H9 (cell line): ENCODE data around the gene ANKRD52. TPM values are rescaled to one million over a fixed set of nuclear protein-coding genes. Genes with fewer than 3 reads are reported as not detected.

ENCODE experiments used
- DNase-seq: peaks from one replicate; pipeline ENCODE4 v3.0.0-alpha.2; 2017
- H2AFZ ChIP-seq: one replicate; pipeline ENCODE4 v1.6.1; 2013; ENCODE audit warnings: mild to moderate bottlenecking, low read length, control low read depth, moderate library complexity
- H2AK5ac ChIP-seq: 2 replicates; pipeline ENCODE4 v1.6.1; 2013; ENCODE audit warnings: low read length, control low read depth, mixed read lengths; ENCODE audit not compliant: insufficient read length
- H2BK120ac ChIP-seq: one replicate; pipeline ENCODE4 v1.6.1; 2013; ENCODE audit warnings: low read depth, mild to moderate bottlenecking, low read length, control low read depth, inconsistent platforms; ENCODE audit not compliant: poor library complexity, severe bottlenecking
- H2BK12ac ChIP-seq: 2 replicates; pipeline ENCODE4 v1.6.1; 2013; ENCODE audit warnings: low read length, control low read depth, mixed read lengths, low read depth; ENCODE audit not compliant: insufficient read length
- H2BK15ac ChIP-seq: 2 replicates; pipeline ENCODE4 v1.6.1; 2013; ENCODE audit warnings: low read depth, low read length, control low read depth
- H2BK20ac ChIP-seq: one replicate; pipeline ENCODE4 v1.6.1; 2013; ENCODE audit warnings: low read depth, mild to moderate bottlenecking, low read length, control low read depth, inconsistent platforms; ENCODE audit not compliant: poor library complexity, severe bottlenecking
- H2BK5ac ChIP-seq: 2 replicates; pipeline ENCODE4 v1.6.1; 2013; ENCODE audit warnings: low read length, control low read depth, mixed read lengths; ENCODE audit not compliant: insufficient read length
- H3K14ac ChIP-seq: 2 replicates; pipeline ENCODE4 v1.6.1; 2013; ENCODE audit warnings: low read length, control low read depth; ENCODE audit not compliant: insufficient read depth
- H3K18ac ChIP-seq: 2 replicates; pipeline ENCODE4 v1.6.1; 2013; ENCODE audit warnings: low read depth, mild to moderate bottlenecking, mixed read lengths, low read length, control low read depth; ENCODE audit not compliant: insufficient read length
- H3K23ac ChIP-seq: 2 replicates; pipeline ENCODE4 v1.6.1; 2013; ENCODE audit warnings: low read length, control low read depth, mixed read lengths, low read depth; ENCODE audit not compliant: insufficient read length
- H3K23me2 ChIP-seq: 2 replicates; pipeline ENCODE4 v1.6.1; 2013; ENCODE audit warnings: low read depth, mild to moderate bottlenecking, mixed read lengths, low read length, control low read depth; ENCODE audit not compliant: insufficient read length, poor library complexity, severe bottlenecking
- H3K27ac ChIP-seq: 2 replicates; pipeline ENCODE4 v1.5.1; 2013; ENCODE audit warnings: low read length, control low read depth, mixed read lengths, low read depth; ENCODE audit not compliant: insufficient read length
- H3K27me3 ChIP-seq: 2 replicates; pipeline ENCODE4 v1.6.1; 2013; ENCODE audit warnings: low read length, control low read depth, inconsistent platforms; ENCODE audit not compliant: insufficient read depth
- H3K4ac ChIP-seq: 2 replicates; pipeline ENCODE4 v1.6.1; 2013; ENCODE audit warnings: low read depth, mild to moderate bottlenecking, control low read depth, inconsistent platforms, low read length, moderate library complexity
- H3K4me1 ChIP-seq: 2 replicates; pipeline ENCODE4 v1.6.1; 2013; ENCODE audit warnings: low read length, control low read depth, inconsistent platforms; ENCODE audit not compliant: insufficient read depth
- H3K4me2 ChIP-seq: 2 replicates; pipeline ENCODE4 v1.6.1; 2013; ENCODE audit warnings: low read length, control low read depth, mixed read lengths; ENCODE audit not compliant: insufficient read length, insufficient read depth
- H3K56ac ChIP-seq: 2 replicates; pipeline ENCODE4 v1.6.1; 2013; ENCODE audit warnings: low read depth, mild to moderate bottlenecking, mixed read lengths, low read length, control low read depth; ENCODE audit not compliant: insufficient read length
- H3K79me1 ChIP-seq: 2 replicates; pipeline ENCODE4 v1.6.1; 2013; ENCODE audit warnings: low read depth, mild to moderate bottlenecking, moderate library complexity, low read length, control low read depth, inconsistent platforms; ENCODE audit not compliant: insufficient read depth, poor library complexity, severe bottlenecking
- H3K79me2 ChIP-seq: 2 replicates; pipeline ENCODE4 v1.6.1; 2013; ENCODE audit warnings: low read length, control low read depth, inconsistent platforms; ENCODE audit not compliant: insufficient read depth
- H3K9ac ChIP-seq: 2 replicates; pipeline ENCODE4 v1.6.1; 2013; ENCODE audit warnings: low read length, control low read depth, mixed read lengths; ENCODE audit not compliant: insufficient read length; ENCODE audit errors: extremely low read depth
- H3K9me3 ChIP-seq: one replicate; pipeline ENCODE4 v1.6.1; 2013; ENCODE audit warnings: low read depth, low read length, inconsistent platforms; ENCODE audit not compliant: control insufficient read depth
- H3T11ph ChIP-seq: one replicate; pipeline ENCODE4 v1.6.1; 2013; ENCODE audit warnings: mild to moderate bottlenecking, low read length, control low read depth, inconsistent platforms
- H4K20me1 ChIP-seq: one replicate; pipeline ENCODE4 v1.6.1; 2013; ENCODE audit not compliant: control insufficient read depth, insufficient read length, insufficient read depth
- H4K5ac ChIP-seq: 2 replicates; pipeline ENCODE4 v1.6.1; 2013; ENCODE audit warnings: low read depth, mild to moderate bottlenecking, mixed read lengths, low read length, control low read depth; ENCODE audit not compliant: insufficient read length
- H4K8ac ChIP-seq: replicated peaks from 2 replicates; pipeline ENCODE4 v1.6.1; 2013; ENCODE audit warnings: low read length, control low read depth, mixed read lengths, low read depth; ENCODE audit not compliant: insufficient read length
- H4K91ac ChIP-seq: 2 replicates; pipeline ENCODE4 v1.6.1; 2013; ENCODE audit warnings: low read depth, mild to moderate bottlenecking, moderate library complexity, mixed read lengths, low read length, control low read depth; ENCODE audit not compliant: insufficient read length
- H3K27ac Mint-ChIP-seq, 3 experiments: 2 replicates in 2 of 3; 3 replicates in 1 of 3; pipeline ENCODE4 v1.8.0; 2020 to 2021; ENCODE audit warnings: mixed read lengths in 3 of 3, mild to moderate bottlenecking in 1 of 3, moderate library complexity in 1 of 3
- H3K27me3 Mint-ChIP-seq: 2 replicates; pipeline ENCODE4 v1.8.0; 2021; ENCODE audit warnings: low read depth, mild to moderate bottlenecking, moderate library complexity, mixed read lengths
- H3K36me3 Mint-ChIP-seq, 3 experiments: 2 replicates in 2 of 3; 3 replicates in 1 of 3; pipeline ENCODE4 v1.8.0; 2020 to 2021; ENCODE audit warnings: low read depth in 3 of 3, mixed read lengths in 3 of 3; ENCODE audit not compliant: insufficient read depth in 1 of 3
- H3K4me1 Mint-ChIP-seq, 2 experiments: 2 replicates each; pipeline ENCODE4 v1.8.0; 2020; ENCODE audit warnings: mixed read lengths in 2 of 2
- H3K4me3 Mint-ChIP-seq, 2 experiments: 2 replicates in 1 of 2; 3 replicates in 1 of 2; pipeline ENCODE4 v1.8.0; 2020 to 2021; ENCODE audit warnings: mild to moderate bottlenecking in 2 of 2, mixed read lengths in 2 of 2, moderate library complexity in 1 of 2
- H3K9me3 Mint-ChIP-seq, 2 experiments: 2 replicates in 1 of 2; 3 replicates in 1 of 2; pipeline ENCODE4 v1.8.0; 2020; ENCODE audit warnings: mild to moderate bottlenecking in 2 of 2, mixed read lengths in 2 of 2, moderate library complexity in 1 of 2
- CTCF ChIP-seq: fragments of 200-600 bp; sonication (generic); conservative IDR thresholded peaks from 3 replicates; pipeline ENCODE4 v1.8.0; 2021; ENCODE audit warnings: antibody characterized with exemption, mild to moderate bottlenecking
- WGBS: extraction: QIAGEN DNeasy Blood & Tissue Kit; methylation state at CpG from one replicate; pipeline ENCODE4 v1.1.7; 2013; ENCODE audit warnings: missing lambda C conversion rate, low lambda C conversion rate, mixed read lengths; ENCODE audit not compliant: insufficient read length; ENCODE audit errors: extremely low coverage; 5-methylcytosine and 5-hydroxymethylcytosine counted together
- long read RNA-seq: library from polyadenylated mRNA; unstranded; transcript quantifications from one replicate; pipeline ENCODE4 v2.0.0, GENCODE V29; 2020
- total RNA-seq: library from RNA; stranded (reverse); gene quantifications from 2 replicates; pipeline ENCODE4 v1.2.1, GENCODE V29; 2021

ANKRD52 gene
- 33.4 and 34.6 TPM in 2 replicates for total RNA-seq
- long read RNA-seq, partial matches to known transcripts: 18 of 31 reads
- long read RNA-seq, other reads (novel, unspliced or antisense): 13 of 31 reads

- TF ChIP-seq CTCF: peak; percentile 76
- Histone ChIP-seq H4K91ac (no peak within 1 kb of the TSS), H3T11ph (no peak within 1 kb of the TSS), H3K79me1 (no peaks in the 10 kb centered on the region), H4K20me1 (no peaks in the 10 kb centered on the region), H3K18ac (no peak within 1 kb of the TSS), H2AK5ac (no peak within 1 kb of the TSS), H2BK12ac (no peak within 1 kb of the TSS), H3K9ac (peak within 1 kb of the TSS; percentile 73), H3K56ac (no peak within 1 kb of the TSS), H2BK120ac (no peak within 1 kb of the TSS), H4K5ac (no peak within 1 kb of the TSS), H3K4me1 (no peaks in the 10 kb centered on the region), H3K23ac (no peak within 1 kb of the TSS), H2BK15ac (no peak within 1 kb of the TSS), H3K9me3 (no peaks in the 10 kb centered on the region), H3K79me2 (no peaks in the 10 kb centered on the region), H2BK5ac (no peak within 1 kb of the TSS), H3K14ac (peak within 1 kb of the TSS; percentile 71; the same call in 1 of the 2 replicates), H4K8ac (no peak within 1 kb of the TSS), H2BK20ac (no peak within 1 kb of the TSS), H3K4ac (no peak within 1 kb of the TSS), H2AFZ (peak within 1 kb of the TSS; percentile 49), H3K23me2 (no peaks in the 10 kb centered on the region), H3K27me3 (no peaks in the 10 kb centered on the region), H3K4me2 (peak within 1 kb of the TSS; percentile 93), H3K27ac (no peak within 1 kb of the TSS)
- peak; percentile 79 for DNase-seq
- H3K4me3 Mint-ChIP-seq: peak within 1 kb of the TSS; percentile 93 to 97
- H3K27me3 Mint-ChIP-seq: peaks cover 2% of the 10 kb centered on the region; the same call in 1 of the 2 replicates
- H3K27ac Mint-ChIP-seq: peak within 1 kb of the TSS; percentile 76 to 92 (median 82)
- WGBS: no CpG with 5 or more reads among the region's 78 CpGs
- peaks cover 23 to 35% (median 34%) of the 10 kb centered on the region in 3 experiments; a peak in 6 of 7 replicates for H3K36me3 Mint-ChIP-seq
- no peaks in the 10 kb centered on the region; a peak in 1 of 5 replicates for H3K9me3 Mint-ChIP-seq
- peaks cover 20% of the 10 kb centered on the region in 2 experiments for H3K4me1 Mint-ChIP-seq
These were observed at the start of gene ANKRD52 for GRCh38 chr12:56258068-56258819. Gene ANKRD52 (minus strand): TSS chr12:56258384. CDS start chr12:56258269, 115 bp downstream.
